ENCODE results near the gene PDZK1IP1. TPM values are rescaled to one million over a fixed set of nuclear protein-coding genes. Genes with fewer than 3 reads are reported as not detected.
A peak's percentile ranks its signal among the peaks of the same experiment; 100 is the strongest.

The PDZK1IP1 gene
- total RNA-seq, 2 donors from 2014 or later, result not detected

GRCh38 chr1:47231301-47232186 is 41.7 kb upstream of the PDZK1IP1 start:
- peaks cover 21% of the 10 kb centered on the region for H3K4me1 Mint-ChIP-seq
- H3K27ac Mint-ChIP-seq, result peak overlapping the region; percentile 4
- TF ChIP-seq CTCF (conservative IDR thresholded peaks at IDR 0.05), result no peak
- H3K4me1 ChIP-seq (ENCODE audit: control insufficient read depth, insufficient read depth, low read length), result no peaks in the 10 kb centered on the region
- H3K27me3 Mint-ChIP-seq (ENCODE audit: insufficient read depth), result peaks cover 99% of the 10 kb centered on the region
- H3K27me3 ChIP-seq (ENCODE audit: control insufficient read depth, insufficient read depth, low read length, poor library complexity, severe bottlenecking), result peaks cover 95% of the 10 kb centered on the region
- peak; percentile 78 for DNase-seq
- H3K4me3 Mint-ChIP-seq, result peak overlapping the region; percentile 54
- no peaks in the 10 kb centered on the region for H3K36me3 Mint-ChIP-seq (ENCODE audit: low read depth)
- H3K36me3 ChIP-seq (ENCODE audit: control insufficient read depth, insufficient read depth, low read length), result no peaks in the 10 kb centered on the region
- H3K27ac ChIP-seq (ENCODE audit: low read depth, low read length), result no peak overlapping the region
- peak overlapping the region; percentile 65 for H3K4me3 ChIP-seq (ENCODE audit: low read length)
- no peaks in the 10 kb centered on the region for H3K9me3 Mint-ChIP-seq
- 0 to 3% methylated on average over 22 to 62 of the region's 62 CpGs for WGBS, 2 experiments (ENCODE audit: insufficient coverage in 1 of 2, insufficient read length in 1 of 2)
- no peaks in the 10 kb centered on the region for H3K9me3 ChIP-seq (ENCODE audit: control insufficient read depth, low read length)
- H3K9ac ChIP-seq (ENCODE audit: extremely low read depth, low read length, poor library complexity, severe bottlenecking), result no peak overlapping the region

GRCh38 chr1:47230692-47231300 is 41.0 kb upstream of the PDZK1IP1 start:
- H3K27ac Mint-ChIP-seq, result no peak overlapping the region
- Histone ChIP-seq H3K9me3 (ENCODE audit: control insufficient read depth, low read length) (no peaks in the 10 kb centered on the region), H3K27me3 (ENCODE audit: control insufficient read depth, insufficient read depth, low read length, poor library complexity, severe bottlenecking) (peaks cover 99% of the 10 kb centered on the region), H3K4me1 (ENCODE audit: control insufficient read depth, insufficient read depth, low read length) (no peaks in the 10 kb centered on the region), H3K27ac (ENCODE audit: low read depth, low read length) (no peak overlapping the region), H3K9ac (ENCODE audit: extremely low read depth, low read length, poor library complexity, severe bottlenecking) (no peak overlapping the region), H3K4me3 (ENCODE audit: low read length) (no peak overlapping the region), H3K36me3 (ENCODE audit: control insufficient read depth, insufficient read depth, low read length) (no peaks in the 10 kb centered on the region)
- no peaks in the 10 kb centered on the region for H3K9me3 Mint-ChIP-seq
- peak; percentile 81 for DNase-seq
- H3K4me3 Mint-ChIP-seq, result peak overlapping the region; percentile 54
- no peak for TF ChIP-seq CTCF (conservative IDR thresholded peaks at IDR 0.05)
- peaks cover 99% of the 10 kb centered on the region for H3K27me3 Mint-ChIP-seq (ENCODE audit: insufficient read depth)
- H3K4me1 Mint-ChIP-seq, result peaks cover 27% of the 10 kb centered on the region
- WGBS, 2 experiments (ENCODE audit: insufficient coverage in 1 of 2, insufficient read length in 1 of 2), result 1 to 3% methylated on average over 29 to 43 of the region's 44 CpGs
- no peaks in the 10 kb centered on the region for H3K36me3 Mint-ChIP-seq (ENCODE audit: low read depth)

GRCh38 chr1:47229886-47230691 is 40.3 kb upstream of the PDZK1IP1 start:
- Histone ChIP-seq H3K9me3 (ENCODE audit: control insufficient read depth, low read length) (no peaks in the 10 kb centered on the region), H3K4me1 (ENCODE audit: control insufficient read depth, insufficient read depth, low read length) (no peaks in the 10 kb centered on the region), H3K27ac (ENCODE audit: low read depth, low read length) (no peak overlapping the region), H3K27me3 (ENCODE audit: control insufficient read depth, insufficient read depth, low read length, poor library complexity, severe bottlenecking) (peaks cover 98% of the 10 kb centered on the region), H3K9ac (ENCODE audit: extremely low read depth, low read length, poor library complexity, severe bottlenecking) (no peak overlapping the region), H3K36me3 (ENCODE audit: control insufficient read depth, insufficient read depth, low read length) (no peaks in the 10 kb centered on the region), H3K4me3 (ENCODE audit: low read length) (no peak overlapping the region)
- Mint-ChIP-seq H3K27ac (no peak overlapping the region), H3K27me3 (ENCODE audit: insufficient read depth) (peaks cover 94% of the 10 kb centered on the region), H3K9me3 (no peaks in the 10 kb centered on the region), H3K4me3 (peak overlapping the region; percentile 54), H3K4me1 (peaks cover 27% of the 10 kb centered on the region), H3K36me3 (ENCODE audit: low read depth) (no peaks in the 10 kb centered on the region)
- WGBS, 2 experiments (ENCODE audit: insufficient coverage in 1 of 2, insufficient read length in 1 of 2), result 0 to 2% methylated on average over 3 to 21 of the region's 23 CpGs
- TF ChIP-seq CTCF (conservative IDR thresholded peaks at IDR 0.05), result no peak
- DNase-seq, result no peak
